Measurements from ENCODE around the gene PTPRN. TPM values are rescaled to one million over a fixed set of nuclear protein-coding genes. Genes with fewer than 3 reads are reported as not detected.

Gene PTPRN
- polyA plus RNA-seq, 1 experiment = 11.7 TPM

GRCh38 chr2:219353129-219353528 lies 43.9 kb upstream of the PTPRN start:
- TF ChIP-seq CTCF (IDR thresholded peaks at IDR 0.05; ENCODE audit: low read depth, low read length) = no peak
- peaks cover 1% of the 10 kb centered on the region; the same call in 1 of the 2 replicates for H3K9me3 ChIP-seq (ENCODE audit: control insufficient read depth, insufficient read depth, low read length)
- H3K27me3 ChIP-seq (ENCODE audit: control insufficient read depth, insufficient read depth, low read length) = peaks cover 18% of the 10 kb centered on the region
- DNase-seq (ENCODE audit: low read depth, low spot score) = no peak
- H3K27ac ChIP-seq (ENCODE audit: low read depth, low read length) = no peak overlapping the region
- POLR2A ChIA-PET = no interaction called here
- H3K4me3 ChIP-seq (ENCODE audit: low read depth, low read length) = no peak overlapping the region
- CTCF ChIA-PET = interaction anchor here (0.6 to 2.8 kb wide), 11 partner anchors 14 to 358 kb away, joined by 3 to 8 read pairs (median 4); no protein-coding TSS in a partner anchor

- Histone ChIP-seq H3K27me3 (ENCODE audit: control insufficient read depth, insufficient read depth, low read length) (peaks cover 16% of the 10 kb centered on the region), H3K4me3 (ENCODE audit: low read depth, low read length) (no peak overlapping the region), H3K27ac (ENCODE audit: low read depth, low read length) (no peak overlapping the region), H3K9me3 (ENCODE audit: control insufficient read depth, insufficient read depth, low read length) (no peaks in the 10 kb centered on the region)
- TF ChIP-seq CTCF (IDR thresholded peaks at IDR 0.05; ENCODE audit: low read depth, low read length) = peak; percentile 67
- POLR2A ChIA-PET = no interaction called here
- DNase-seq (ENCODE audit: low read depth, low spot score) = no peak
- CTCF ChIA-PET = interaction anchor here (0.6 to 2.8 kb wide), 9 partner anchors 17 to 358 kb away, joined by 3 to 8 read pairs (median 4); no protein-coding TSS in a partner anchor
These were observed 43.3 kb upstream of the PTPRN start for GRCh38 chr2:219352448-219353023.

GRCh38 chr2:219350710-219351221 lies 41.6 kb upstream of the PTPRN start:
- no peaks in the 10 kb centered on the region for H3K9me3 ChIP-seq (ENCODE audit: control insufficient read depth, insufficient read depth, low read length)
- H3K27ac ChIP-seq (ENCODE audit: low read depth, low read length) = no peak overlapping the region
- ChIA-PET CTCF (interaction anchor here (1.2 to 1.3 kb wide), 2 partner anchors 17 to 55 kb away, joined by 3 to 6 read pairs; no protein-coding TSS in a partner anchor), POLR2A (no interaction called here)
- no peak for TF ChIP-seq CTCF (IDR thresholded peaks at IDR 0.05; ENCODE audit: low read depth, low read length)
- H3K27me3 ChIP-seq (ENCODE audit: control insufficient read depth, insufficient read depth, low read length) = peaks cover 12% of the 10 kb centered on the region
- H3K4me3 ChIP-seq (ENCODE audit: low read depth, low read length) = no peak overlapping the region
- DNase-seq (ENCODE audit: low read depth, low spot score) = no peak

GRCh38 chr2:219350215-219350614 lies 41.0 kb upstream of the PTPRN start:
- DNase-seq (ENCODE audit: low read depth, low spot score) = no peak
- ChIA-PET POLR2A (no interaction called here), CTCF (interaction anchor here (1.2 kb wide), 1 partner anchor 55 kb away, joined by 6 read pairs; no protein-coding TSS in a partner anchor)
- H3K27ac ChIP-seq (ENCODE audit: low read depth, low read length) = no peak overlapping the region
- no peak overlapping the region for H3K4me3 ChIP-seq (ENCODE audit: low read depth, low read length)
- no peaks in the 10 kb centered on the region for H3K9me3 ChIP-seq (ENCODE audit: control insufficient read depth, insufficient read depth, low read length)
- TF ChIP-seq CTCF (IDR thresholded peaks at IDR 0.05; ENCODE audit: low read depth, low read length) = no peak
- H3K27me3 ChIP-seq (ENCODE audit: control insufficient read depth, insufficient read depth, low read length) = peaks cover 16% of the 10 kb centered on the region

GRCh38 chr2:219344751-219345430 lies 35.7 kb upstream of the PTPRN start:
- DNase-seq (ENCODE audit: low read depth, low spot score) = no peak
- Histone ChIP-seq H3K9me3 (ENCODE audit: control insufficient read depth, insufficient read depth, low read length) (no peaks in the 10 kb centered on the region), H3K27me3 (ENCODE audit: control insufficient read depth, insufficient read depth, low read length) (peaks cover 17% of the 10 kb centered on the region), H3K4me3 (ENCODE audit: low read depth, low read length) (no peak overlapping the region), H3K27ac (ENCODE audit: low read depth, low read length) (no peak overlapping the region)
- TF ChIP-seq CTCF (IDR thresholded peaks at IDR 0.05; ENCODE audit: low read depth, low read length) = no peak
- CTCF ChIA-PET = interaction anchor here (0.5 to 0.7 kb wide), 2 partner anchors 15 to 176 kb away, joined by 3 to 4 read pairs; no protein-coding TSS in a partner anchor
- POLR2A ChIA-PET = no interaction called here

All from AG04450 (cell line).